GM12874 (cell line): ENCODE data around the gene ATP13A5.

Source experiments
- TF ChIP-seq, protein P1 (sequence below): IDR thresholded peaks from 2 replicates; pipeline ENCODE4 v1.5.1; 2011; ENCODE audit warnings: low read depth, mild to moderate bottlenecking, control low read depth, low read length, moderate library complexity; ENCODE audit not compliant: insufficient read depth

Gene ATP13A5

GRCh38 chr3:193240850-193241706 is 137.5 kb downstream of the ATP13A5 start, which contains the start of gene PLAAT1:
PLAAT1 (plus strand) TSS chr3:193241222; CDS start chr3:193255651, 14,429 bp downstream.
- TF ChIP-seq, protein P1, sequence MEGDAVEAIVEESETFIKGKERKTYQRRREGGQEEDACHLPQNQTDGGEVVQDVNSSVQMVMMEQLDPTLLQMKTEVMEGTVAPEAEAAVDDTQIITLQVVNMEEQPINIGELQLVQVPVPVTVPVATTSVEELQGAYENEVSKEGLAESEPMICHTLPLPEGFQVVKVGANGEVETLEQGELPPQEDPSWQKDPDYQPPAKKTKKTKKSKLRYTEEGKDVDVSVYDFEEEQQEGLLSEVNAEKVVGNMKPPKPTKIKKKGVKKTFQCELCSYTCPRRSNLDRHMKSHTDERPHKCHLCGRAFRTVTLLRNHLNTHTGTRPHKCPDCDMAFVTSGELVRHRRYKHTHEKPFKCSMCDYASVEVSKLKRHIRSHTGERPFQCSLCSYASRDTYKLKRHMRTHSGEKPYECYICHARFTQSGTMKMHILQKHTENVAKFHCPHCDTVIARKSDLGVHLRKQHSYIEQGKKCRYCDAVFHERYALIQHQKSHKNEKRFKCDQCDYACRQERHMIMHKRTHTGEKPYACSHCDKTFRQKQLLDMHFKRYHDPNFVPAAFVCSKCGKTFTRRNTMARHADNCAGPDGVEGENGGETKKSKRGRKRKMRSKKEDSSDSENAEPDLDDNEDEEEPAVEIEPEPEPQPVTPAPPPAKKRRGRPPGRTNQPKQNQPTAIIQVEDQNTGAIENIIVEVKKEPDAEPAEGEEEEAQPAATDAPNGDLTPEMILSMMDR, result no peak

DNA sequence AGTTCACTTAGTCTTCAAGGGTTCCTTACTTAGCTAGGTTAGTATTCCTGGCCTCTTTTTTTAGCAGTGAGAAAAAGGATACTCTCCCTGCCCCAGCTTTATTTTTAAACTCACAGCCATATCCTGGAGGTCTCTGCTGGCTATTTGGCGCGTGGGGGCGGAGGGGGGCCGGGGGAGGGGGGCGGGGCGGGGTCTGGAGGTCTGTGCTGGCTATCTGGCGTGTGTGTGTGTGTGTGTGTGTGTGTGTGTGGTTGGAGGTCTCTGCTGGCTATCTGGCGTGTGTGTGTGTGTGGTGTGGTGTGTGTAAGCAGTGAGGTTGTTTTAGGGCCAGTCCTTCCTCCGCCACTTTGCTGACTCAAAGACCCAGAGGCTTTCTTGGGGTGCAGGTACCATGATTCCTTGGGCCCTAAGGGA is 138.1 kb downstream of the ATP13A5 start:
- TF ChIP-seq, protein P1, result no peak

DNA sequence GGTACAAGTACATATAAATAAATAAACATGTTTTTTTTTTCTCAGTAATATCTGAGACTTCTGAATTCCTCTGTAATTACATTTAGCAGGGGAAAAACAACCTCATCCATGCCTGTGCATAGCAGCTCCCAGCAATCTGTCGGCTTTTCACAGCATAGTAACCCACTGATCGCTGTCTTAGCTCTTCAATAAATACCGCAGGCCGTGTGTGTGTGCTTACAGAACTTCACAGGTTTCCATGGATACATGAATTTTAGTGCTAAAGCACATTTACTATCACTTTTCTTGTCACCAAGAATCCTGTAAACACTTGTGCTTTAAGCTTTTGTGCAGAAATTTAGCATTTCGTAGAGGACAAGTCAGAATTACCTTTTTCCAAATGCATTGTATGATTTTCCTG is 141.5 kb downstream of the ATP13A5 start:
- TF ChIP-seq, protein P1, result no peak

DNA sequence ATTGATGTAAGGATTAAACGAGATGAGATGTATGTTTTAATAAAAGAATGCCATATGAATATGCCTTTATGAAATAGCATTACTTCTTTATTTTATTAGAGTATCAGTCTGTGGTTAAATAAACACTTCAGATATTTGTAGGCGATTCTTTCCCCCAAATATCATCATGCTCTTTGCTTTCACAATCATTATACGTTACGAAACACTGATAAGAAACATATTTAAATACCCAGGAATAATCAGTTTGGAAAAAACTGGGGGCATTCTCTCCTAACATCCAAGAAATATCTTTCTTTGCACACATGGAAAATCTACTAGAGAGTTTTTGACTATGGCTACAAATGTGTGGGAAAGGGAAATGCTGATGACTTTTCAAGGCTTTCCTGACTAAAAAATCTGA is 142.0 kb downstream of the ATP13A5 start:
- TF ChIP-seq, protein P1, result no peak

GRCh38 chr3:193231201-193231600 is 147.4 kb downstream of the ATP13A5 start:
- TF ChIP-seq, protein P1, result no peak

DNA sequence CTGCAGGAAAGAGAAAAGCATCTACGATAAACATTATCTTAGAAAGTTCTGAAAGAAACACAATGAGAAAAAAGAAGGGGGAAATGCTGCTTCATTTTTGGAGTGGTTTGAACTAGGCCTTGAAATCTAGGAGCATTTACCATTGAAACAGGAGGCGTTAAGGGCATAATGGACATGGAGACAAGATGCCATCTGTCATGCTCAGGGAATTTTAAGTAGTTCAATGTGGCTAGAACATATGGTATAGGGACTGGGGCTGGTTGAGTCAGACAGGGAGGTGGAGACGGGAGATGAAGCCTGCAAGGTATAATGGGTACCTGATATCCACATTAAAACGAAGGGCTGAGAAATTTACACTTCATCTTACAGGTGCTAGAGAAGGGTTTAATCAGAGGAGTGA is 147.9 kb downstream of the ATP13A5 start:
- TF ChIP-seq, protein P1, result no peak

GRCh38 chr3:193229851-193230420 is 148.6 kb downstream of the ATP13A5 start:
- TF ChIP-seq, protein P1, result no peak
